ENCODE measurements around the gene GJB2.

Gene GJB2

DNA sequence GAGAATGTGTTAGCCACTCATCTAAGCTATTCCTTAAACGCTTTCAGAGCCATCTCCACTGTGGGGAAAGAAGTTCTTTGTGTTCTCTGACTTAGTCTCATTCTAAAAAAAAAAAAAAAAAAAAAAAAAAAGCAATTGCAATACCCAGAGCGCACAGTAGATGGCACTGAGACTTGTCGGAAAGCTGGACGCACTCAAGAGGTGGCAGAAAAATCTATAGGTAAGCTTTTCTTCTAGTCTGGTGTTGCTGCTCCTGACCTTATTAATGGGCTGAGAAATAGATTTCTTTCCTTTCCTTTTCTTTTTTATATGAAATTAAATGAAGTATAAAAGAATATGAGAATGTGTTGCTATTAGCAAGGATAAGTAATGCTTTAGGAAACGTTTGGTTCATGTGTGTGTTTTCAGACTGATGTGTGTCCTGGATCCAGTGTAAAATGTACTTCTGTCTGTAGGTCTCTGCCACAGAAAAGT, 4.7 kb upstream of the GJB2 start:
- Histone ChIP-seq H2AFZ (ENCODE audit: low read length) (no peak overlapping the region), H3K18ac (ENCODE audit: low read length) (no peak overlapping the region), H3K14ac (ENCODE audit: low read length) (no peak overlapping the region), H3K4ac (ENCODE audit: low read length) (no peak overlapping the region), H3K9me3 (replicated peaks in 1 of 2; ENCODE audit: control insufficient read depth in 2 of 2, insufficient read depth in 1 of 2, low read depth in 1 of 2, low read length in 2 of 2) (peaks cover 0 to 4% of the 10 kb centered on the region in 2 donors), H3K9ac (ENCODE audit: low read depth, low read length, poor library complexity) (no peak overlapping the region), H4K91ac (ENCODE audit: low read depth, low read length, poor library complexity) (no peak overlapping the region), H2BK5ac (ENCODE audit: low read length) (no peak overlapping the region), H3K23ac (ENCODE audit: low read depth, low read length, poor library complexity) (no peak overlapping the region), H3K27me3 (ENCODE audit: control insufficient read depth in 3 of 3, insufficient read depth in 3 of 3, low read depth in 1 of 3, low read length in 3 of 3) (peaks cover 20 to 44% (median 36%) of the 10 kb centered on the region in 3 experiments), H3K4me2 (ENCODE audit: insufficient read depth, low read length, poor library complexity, severe bottlenecking) (no peak overlapping the region), H3K4me3 (ENCODE audit: low read length in 2 of 2) (no peak overlapping the region), H2AK5ac (ENCODE audit: low read depth, low read length) (no peak overlapping the region), H3K79me1 (ENCODE audit: low read depth, low read length) (no peaks in the 10 kb centered on the region), H2BK12ac (ENCODE audit: low read length) (no peak overlapping the region), H2BK15ac (ENCODE audit: low read length) (no peak overlapping the region), H3K4me1 (ENCODE audit: control insufficient read depth in 2 of 2, insufficient read depth in 1 of 2, low read depth in 1 of 2, low read length in 2 of 2) (peaks cover 0 to 1% of the 10 kb centered on the region in 2 donors), H3K36me3 (replicated peaks in 1 of 2; ENCODE audit: control insufficient read depth in 2 of 2, insufficient read depth in 2 of 2, low read length in 2 of 2) (no peaks in the 10 kb centered on the region), H3K27ac (replicated peaks; ENCODE audit: low read length) (no peak overlapping the region), H4K8ac (ENCODE audit: low read depth, low read length) (no peak overlapping the region), H2BK120ac (ENCODE audit: low read depth, low read length) (no peak overlapping the region)
- WGBS, 2 donors (ENCODE audit: extremely low coverage in 2 of 2, insufficient read length in 2 of 2, insufficient replicate concordance in 1 of 2), result no CpG with 5 or more reads among the region's 5 CpGs
- DNase-seq (ENCODE audit: low spot score), result peak; percentile 62

DNA sequence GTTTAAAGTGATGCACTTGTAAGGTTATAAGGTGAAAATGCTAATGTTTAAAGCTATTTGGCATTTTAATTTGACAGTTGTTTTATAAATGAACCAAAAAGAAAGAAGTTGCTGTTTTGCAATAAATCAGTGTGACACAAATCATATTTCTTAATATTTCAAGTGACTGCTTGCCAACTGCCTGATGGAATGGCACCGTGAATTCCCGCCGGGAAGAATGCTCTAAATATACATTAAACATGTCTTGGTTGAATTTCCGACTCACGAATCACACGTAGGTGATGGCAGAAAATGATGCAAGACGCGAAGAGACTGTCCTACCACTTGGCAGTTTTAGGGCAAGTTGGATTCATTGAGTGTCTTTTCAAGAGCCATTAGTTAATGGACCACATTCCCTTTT, 3.1 kb upstream of the GJB2 start:
- Histone ChIP-seq H3K9me3 (replicated peaks in 1 of 2; ENCODE audit: control insufficient read depth in 2 of 2, insufficient read depth in 1 of 2, low read depth in 1 of 2, low read length in 2 of 2) (peaks cover 0 to 3% of the 10 kb centered on the region in 2 donors), H3K27ac (replicated peaks; ENCODE audit: low read length) (no peak overlapping the region), H3K23ac (ENCODE audit: low read depth, low read length, poor library complexity) (no peak overlapping the region), H3K4me1 (ENCODE audit: control insufficient read depth in 2 of 2, insufficient read depth in 1 of 2, low read depth in 1 of 2, low read length in 2 of 2) (peaks cover 3 to 6% of the 10 kb centered on the region in 2 donors), H3K4me2 (ENCODE audit: insufficient read depth, low read length, poor library complexity, severe bottlenecking) (no peak overlapping the region), H3K79me1 (ENCODE audit: low read depth, low read length) (no peaks in the 10 kb centered on the region), H2BK120ac (ENCODE audit: low read depth, low read length) (no peak overlapping the region), H2BK12ac (ENCODE audit: low read length) (no peak overlapping the region), H3K14ac (ENCODE audit: low read length) (no peak overlapping the region), H4K91ac (ENCODE audit: low read depth, low read length, poor library complexity) (no peak overlapping the region), H3K9ac (ENCODE audit: low read depth, low read length, poor library complexity) (no peak overlapping the region), H2BK15ac (ENCODE audit: low read length) (no peak overlapping the region), H4K8ac (ENCODE audit: low read depth, low read length) (no peak overlapping the region), H3K27me3 (ENCODE audit: control insufficient read depth in 3 of 3, insufficient read depth in 3 of 3, low read depth in 1 of 3, low read length in 3 of 3) (peaks cover 25 to 60% (median 52%) of the 10 kb centered on the region in 3 experiments), H2AFZ (ENCODE audit: low read length) (no peak overlapping the region), H3K36me3 (replicated peaks in 1 of 2; ENCODE audit: control insufficient read depth in 2 of 2, insufficient read depth in 2 of 2, low read length in 2 of 2) (no peaks in the 10 kb centered on the region), H2AK5ac (ENCODE audit: low read depth, low read length) (no peak overlapping the region), H3K4me3 (ENCODE audit: low read length in 2 of 2) (no peak overlapping the region), H3K4ac (ENCODE audit: low read length) (no peak overlapping the region), H2BK5ac (ENCODE audit: low read length) (no peak overlapping the region), H3K18ac (ENCODE audit: low read length) (no peak overlapping the region)
- WGBS, 2 donors (ENCODE audit: extremely low coverage in 2 of 2, insufficient read length in 2 of 2, insufficient replicate concordance in 1 of 2), result no CpG with 5 or more reads among the region's 8 CpGs
- DNase-seq (ENCODE audit: low spot score), result no peak

DNA sequence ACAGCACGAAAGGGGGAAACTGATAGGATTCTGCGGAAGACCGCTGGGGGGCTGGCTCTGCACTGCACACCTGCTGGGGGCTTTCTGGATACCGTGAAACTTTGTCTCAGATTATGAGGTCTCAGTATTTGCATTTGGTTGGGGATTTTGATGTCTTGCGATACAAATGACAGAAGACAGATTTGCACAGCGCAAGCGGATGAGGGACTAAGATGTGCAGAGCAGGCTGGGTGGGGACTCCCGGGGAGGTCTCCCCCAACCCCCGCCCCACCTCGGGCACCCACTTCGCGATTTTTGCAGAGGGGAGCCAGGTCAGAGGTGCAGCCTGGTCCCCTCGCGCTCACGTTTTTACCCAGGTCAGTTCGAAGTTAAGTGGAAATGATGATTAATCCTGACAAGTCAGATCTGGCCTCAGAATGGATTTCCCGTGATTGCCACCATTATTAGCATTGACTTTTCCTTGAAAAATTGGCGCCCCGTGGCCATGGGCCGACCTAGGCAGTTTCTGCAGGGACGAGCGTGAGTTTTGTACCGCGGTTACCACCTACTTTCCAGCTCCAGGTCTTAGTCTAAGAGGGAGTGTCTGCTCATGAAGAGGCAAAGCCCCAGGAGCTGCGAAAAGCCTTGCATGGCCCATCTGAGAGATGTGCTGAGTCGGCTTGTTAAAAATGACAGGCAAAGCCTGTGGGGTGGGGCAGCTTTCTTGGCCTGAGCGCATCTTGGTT, 1.3 kb upstream of the GJB2 start:
- no CpG with 5 or more reads among the region's 27 CpGs for WGBS, 2 donors (ENCODE audit: extremely low coverage in 2 of 2, insufficient read length in 2 of 2, insufficient replicate concordance in 1 of 2)
- no peak overlapping the region for H2BK120ac ChIP-seq (ENCODE audit: low read depth, low read length)
- no peak overlapping the region for H2BK15ac ChIP-seq (ENCODE audit: low read length)
- H3K27me3 ChIP-seq (ENCODE audit: control insufficient read depth in 3 of 3, insufficient read depth in 3 of 3, low read depth in 1 of 3, low read length in 3 of 3), result peaks cover 25 to 77% (median 67%) of the 10 kb centered on the region in 3 experiments
- no peak overlapping the region for H3K23ac ChIP-seq (ENCODE audit: low read depth, low read length, poor library complexity)
- H2BK5ac ChIP-seq (ENCODE audit: low read length), result no peak overlapping the region
- no peak overlapping the region for H3K14ac ChIP-seq (ENCODE audit: low read length)
- H3K4me3 ChIP-seq (ENCODE audit: low read length in 2 of 2), result no peak overlapping the region
- no peaks in the 10 kb centered on the region for H3K36me3 ChIP-seq (replicated peaks in 1 of 2; ENCODE audit: control insufficient read depth in 2 of 2, insufficient read depth in 2 of 2, low read length in 2 of 2)
- DNase-seq (ENCODE audit: low spot score), result no peak
- no peaks in the 10 kb centered on the region for H3K79me1 ChIP-seq (ENCODE audit: low read depth, low read length)
- H3K4ac ChIP-seq (ENCODE audit: low read length), result no peak overlapping the region
- H2AFZ ChIP-seq (ENCODE audit: low read length), result peak overlapping the region; percentile 89
- no peak overlapping the region for H4K8ac ChIP-seq (ENCODE audit: low read depth, low read length)
- peak overlapping the region; percentile 96 for H3K4me2 ChIP-seq (ENCODE audit: insufficient read depth, low read length, poor library complexity, severe bottlenecking)
- no peak overlapping the region for H3K18ac ChIP-seq (ENCODE audit: low read length)
- no peak overlapping the region for H4K91ac ChIP-seq (ENCODE audit: low read depth, low read length, poor library complexity)
- H2BK12ac ChIP-seq (ENCODE audit: low read length), result no peak overlapping the region
- H3K27ac ChIP-seq (replicated peaks; ENCODE audit: low read length), result no peak overlapping the region
- H3K4me1 ChIP-seq (ENCODE audit: control insufficient read depth in 2 of 2, insufficient read depth in 1 of 2, low read depth in 1 of 2, low read length in 2 of 2), result peaks cover 3 to 6% of the 10 kb centered on the region in 2 donors
- no peak overlapping the region for H2AK5ac ChIP-seq (ENCODE audit: low read depth, low read length)
- H3K9me3 ChIP-seq (replicated peaks in 1 of 2; ENCODE audit: control insufficient read depth in 2 of 2, insufficient read depth in 1 of 2, low read depth in 1 of 2, low read length in 2 of 2), result peaks cover 2 to 3% of the 10 kb centered on the region in 2 donors
- no peak overlapping the region for H3K9ac ChIP-seq (ENCODE audit: low read depth, low read length, poor library complexity)

DNA sequence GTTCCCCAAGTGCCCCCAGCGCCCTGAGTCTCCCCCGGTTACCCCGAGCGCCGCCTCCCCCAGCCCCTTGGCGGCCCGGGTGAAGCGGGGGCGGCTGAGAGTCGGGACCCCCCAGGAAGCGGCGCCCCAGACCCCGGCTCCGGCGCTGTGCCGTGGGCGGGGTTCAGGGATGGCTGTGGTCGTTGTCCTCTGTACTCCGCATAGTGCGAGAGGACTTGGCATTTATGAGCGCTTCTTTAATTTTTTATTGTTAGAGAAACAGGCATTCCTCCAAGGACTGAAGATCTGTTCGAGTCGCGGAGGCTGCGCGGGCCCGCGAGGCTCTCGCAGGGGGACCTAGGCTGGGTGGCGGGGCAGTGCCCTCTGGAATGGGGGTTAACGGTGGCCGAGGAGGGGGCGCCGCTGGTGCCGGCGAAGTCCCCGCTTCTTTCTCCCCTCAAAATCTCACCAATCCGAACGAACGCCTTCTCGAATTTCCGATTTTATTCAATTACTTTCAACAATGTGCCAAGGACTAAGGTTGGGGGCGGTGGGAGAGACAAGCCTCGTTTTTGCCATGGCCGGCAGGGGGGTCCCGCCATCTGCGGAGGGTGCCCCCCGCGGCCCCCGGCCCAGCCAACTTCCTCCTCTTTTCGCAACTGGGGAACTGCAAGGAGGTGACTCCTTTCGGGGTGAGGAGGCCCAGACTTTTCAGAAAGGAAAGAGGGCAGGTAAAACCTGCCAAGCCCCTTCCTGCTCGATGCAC, 596 bp upstream of the GJB2 start:
- Histone ChIP-seq H3K14ac (ENCODE audit: low read length) (no peak overlapping the region), H3K36me3 (replicated peaks in 1 of 2; ENCODE audit: control insufficient read depth in 2 of 2, insufficient read depth in 2 of 2, low read length in 2 of 2) (no peaks in the 10 kb centered on the region), H3K27ac (replicated peaks; ENCODE audit: low read length) (no peak overlapping the region), H2BK5ac (ENCODE audit: low read length) (no peak overlapping the region), H4K8ac (ENCODE audit: low read depth, low read length) (no peak overlapping the region), H2BK120ac (ENCODE audit: low read depth, low read length) (no peak overlapping the region), H3K4me1 (ENCODE audit: control insufficient read depth in 2 of 2, insufficient read depth in 1 of 2, low read depth in 1 of 2, low read length in 2 of 2) (peaks cover 3 to 6% of the 10 kb centered on the region in 2 donors), H3K4me2 (ENCODE audit: insufficient read depth, low read length, poor library complexity, severe bottlenecking) (peak overlapping the region; percentile 96), H2AFZ (ENCODE audit: low read length) (peak overlapping the region; percentile 89), H3K23ac (ENCODE audit: low read depth, low read length, poor library complexity) (no peak overlapping the region), H3K18ac (ENCODE audit: low read length) (no peak overlapping the region), H3K4me3 (ENCODE audit: low read length in 2 of 2) (peak overlapping the region in 1 of 2 donors; percentile 59), H2BK12ac (ENCODE audit: low read length) (no peak overlapping the region), H3K4ac (ENCODE audit: low read length) (no peak overlapping the region), H3K27me3 (ENCODE audit: control insufficient read depth in 3 of 3, insufficient read depth in 3 of 3, low read depth in 1 of 3, low read length in 3 of 3) (peaks cover 25 to 84% (median 68%) of the 10 kb centered on the region in 3 experiments), H2AK5ac (ENCODE audit: low read depth, low read length) (no peak overlapping the region), H3K9me3 (replicated peaks in 1 of 2; ENCODE audit: control insufficient read depth in 2 of 2, insufficient read depth in 1 of 2, low read depth in 1 of 2, low read length in 2 of 2) (peaks cover 2 to 3% of the 10 kb centered on the region in 2 donors), H3K79me1 (ENCODE audit: low read depth, low read length) (no peaks in the 10 kb centered on the region), H3K9ac (ENCODE audit: low read depth, low read length, poor library complexity) (no peak overlapping the region), H4K91ac (ENCODE audit: low read depth, low read length, poor library complexity) (no peak overlapping the region), H2BK15ac (ENCODE audit: low read length) (no peak overlapping the region)
- WGBS, 2 donors (ENCODE audit: extremely low coverage in 2 of 2, insufficient read length in 2 of 2, insufficient replicate concordance in 1 of 2), result no CpG with 5 or more reads among the region's 53 CpGs
- DNase-seq (ENCODE audit: low spot score), result no peak
